Suppressor macrophage treated with lipopolysaccharide for 1 hour (primary cell): Measurements from ENCODE around the gene ADAT3.
"Not testable (repeated sequence)": the region's sequence is repeated elsewhere in the genome, so short reads cannot be mapped to it uniquely, and the experiment has no call there.

Source experiments
- DNase-seq, 3 donors: peaks; one replicate each; pipeline ENCODE4 v3.0.0-alpha.2; 2020 to 2022

Gene ADAT3

GRCh38 chr19:1867349-1867724, 37.9 kb upstream of the ADAT3 start:
- no peak for DNase-seq

- DNase-seq = no peak
These were observed 36.2 kb upstream of the ADAT3 start for GRCh38 chr19:1868971-1869370.

DNA sequence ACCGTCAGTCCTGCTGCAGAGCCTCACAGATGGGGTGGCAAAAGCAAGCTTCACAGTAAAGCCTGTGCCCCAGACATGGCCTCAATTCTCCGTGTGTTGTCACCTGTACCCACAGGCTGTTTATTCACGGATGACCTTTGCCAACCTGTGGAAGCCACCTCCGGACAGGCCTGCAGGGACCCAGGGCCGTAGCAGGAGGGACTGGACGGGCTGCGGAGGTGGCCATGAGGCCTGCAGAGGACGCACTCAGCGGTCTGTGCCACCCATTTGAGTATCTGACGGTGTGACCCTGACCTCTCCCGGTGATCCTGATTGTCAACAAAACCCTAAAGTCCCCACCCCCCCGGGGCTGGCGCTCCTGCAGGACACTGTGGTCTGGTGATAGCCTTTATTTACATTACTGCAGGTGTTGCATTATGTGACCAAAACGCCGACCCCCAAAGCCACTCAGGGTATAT, 34.0 kb upstream of the ADAT3 start:
- DNase-seq = no peak

DNA sequence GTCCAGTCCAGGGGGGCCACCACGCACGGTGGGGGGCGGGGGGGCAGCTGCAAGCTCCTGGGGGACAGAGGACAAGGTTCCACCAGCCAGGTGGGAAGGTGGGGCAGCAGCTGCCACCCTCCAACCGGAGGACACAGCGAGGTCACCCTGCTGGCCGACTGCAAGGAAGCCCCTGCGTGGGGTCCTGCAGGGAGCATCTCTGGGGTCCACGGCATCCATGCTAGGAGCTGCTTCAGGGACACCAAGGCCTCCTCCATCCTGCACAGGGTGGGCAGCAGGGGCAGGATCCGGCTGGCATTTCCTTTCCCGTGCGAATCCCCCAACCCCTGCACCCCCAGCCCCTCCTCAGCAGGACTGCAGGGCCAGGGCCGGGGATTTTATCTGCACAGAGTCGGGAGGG, 33.6 kb upstream of the ADAT3 start:
- DNase-seq = no peak

DNA sequence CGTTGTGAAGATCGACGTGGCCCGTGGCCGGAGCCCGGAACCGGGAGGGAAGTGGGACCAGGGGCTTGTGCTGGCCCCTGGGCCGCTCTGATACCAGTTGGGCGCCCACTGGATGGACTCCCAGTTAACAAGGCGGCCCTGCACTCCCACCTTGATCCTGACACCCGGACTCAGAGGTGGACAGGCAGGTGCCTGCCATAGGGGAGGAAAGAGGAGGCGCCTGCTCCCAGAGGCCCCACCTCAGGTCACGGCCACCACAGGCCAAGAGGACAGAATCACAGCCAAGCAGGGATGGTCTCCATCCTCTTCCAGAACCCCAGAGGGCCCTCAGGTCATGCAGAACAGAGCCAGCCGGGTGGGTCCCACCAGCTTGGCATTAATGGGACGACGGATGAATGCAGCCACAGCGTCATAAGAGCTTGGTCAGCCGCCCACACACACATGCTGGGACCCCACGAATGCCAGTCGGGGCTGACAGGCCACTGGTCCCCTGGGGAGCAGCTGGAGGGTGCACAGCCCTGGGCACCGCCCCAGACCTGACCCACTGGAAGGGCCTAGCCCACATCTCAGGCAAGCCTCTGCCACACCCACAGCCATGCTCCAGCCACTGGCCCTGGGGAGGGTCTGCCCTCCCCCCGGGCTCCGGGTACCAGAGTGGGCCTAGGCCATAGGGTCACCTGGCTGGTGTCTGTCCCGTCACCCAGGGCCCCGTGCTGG, 32.2 kb upstream of the ADAT3 start:
- no peak for DNase-seq

DNA sequence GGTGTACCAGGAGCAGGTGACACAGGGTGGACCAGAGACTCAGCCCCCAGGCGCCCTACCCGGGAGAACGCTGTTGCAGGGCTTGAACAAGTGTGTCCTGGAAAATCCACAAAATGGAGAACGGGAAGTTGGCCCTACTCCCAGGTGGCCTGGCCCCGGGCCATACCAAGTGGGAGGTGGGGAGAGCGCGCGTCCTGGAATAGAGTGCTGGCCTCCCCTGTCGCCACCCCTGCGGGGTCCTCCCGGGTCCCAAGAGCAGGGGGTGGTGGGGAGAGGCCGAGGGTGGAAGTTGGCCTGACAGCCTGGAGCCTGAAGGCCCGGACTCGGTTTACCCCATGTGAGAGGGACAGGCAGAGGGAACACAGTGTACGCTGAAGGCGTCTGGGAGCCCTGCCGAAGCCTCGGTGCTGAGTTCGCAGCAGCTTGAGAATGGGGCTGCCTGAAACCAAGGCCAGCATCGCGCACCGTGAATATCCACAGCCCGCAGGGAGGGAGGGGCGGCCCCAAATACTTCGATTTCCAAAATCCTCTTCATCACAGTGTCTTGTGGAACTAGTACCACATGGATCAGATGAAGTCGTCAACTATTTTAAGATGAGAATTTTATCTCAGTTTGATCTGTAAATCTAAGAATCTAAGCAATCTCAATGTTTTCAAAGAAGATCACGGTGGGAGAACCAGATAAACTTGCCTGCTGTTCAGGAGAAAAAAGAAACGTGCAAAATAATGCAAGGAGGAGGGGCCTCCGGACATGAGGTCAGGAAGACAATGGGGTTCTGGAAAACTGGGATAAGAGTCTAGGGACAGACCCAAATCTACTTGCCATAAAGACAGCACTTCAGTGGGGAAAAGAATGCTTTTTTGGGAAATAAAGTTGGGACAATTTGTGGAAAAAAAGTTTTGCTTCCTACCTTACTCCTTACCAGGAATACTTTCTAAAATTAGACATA, 31.4 kb upstream of the ADAT3 start:
- no peak for DNase-seq

- peak; percentile 41 to 60 (median 59) for DNase-seq
These were observed 30.5 kb upstream of the ADAT3 start for GRCh38 chr19:1874554-1875185.

- not testable (repeated sequence) for DNase-seq
These were observed 29.9 kb upstream of the ADAT3 start for GRCh38 chr19:1875265-1875645.

DNA sequence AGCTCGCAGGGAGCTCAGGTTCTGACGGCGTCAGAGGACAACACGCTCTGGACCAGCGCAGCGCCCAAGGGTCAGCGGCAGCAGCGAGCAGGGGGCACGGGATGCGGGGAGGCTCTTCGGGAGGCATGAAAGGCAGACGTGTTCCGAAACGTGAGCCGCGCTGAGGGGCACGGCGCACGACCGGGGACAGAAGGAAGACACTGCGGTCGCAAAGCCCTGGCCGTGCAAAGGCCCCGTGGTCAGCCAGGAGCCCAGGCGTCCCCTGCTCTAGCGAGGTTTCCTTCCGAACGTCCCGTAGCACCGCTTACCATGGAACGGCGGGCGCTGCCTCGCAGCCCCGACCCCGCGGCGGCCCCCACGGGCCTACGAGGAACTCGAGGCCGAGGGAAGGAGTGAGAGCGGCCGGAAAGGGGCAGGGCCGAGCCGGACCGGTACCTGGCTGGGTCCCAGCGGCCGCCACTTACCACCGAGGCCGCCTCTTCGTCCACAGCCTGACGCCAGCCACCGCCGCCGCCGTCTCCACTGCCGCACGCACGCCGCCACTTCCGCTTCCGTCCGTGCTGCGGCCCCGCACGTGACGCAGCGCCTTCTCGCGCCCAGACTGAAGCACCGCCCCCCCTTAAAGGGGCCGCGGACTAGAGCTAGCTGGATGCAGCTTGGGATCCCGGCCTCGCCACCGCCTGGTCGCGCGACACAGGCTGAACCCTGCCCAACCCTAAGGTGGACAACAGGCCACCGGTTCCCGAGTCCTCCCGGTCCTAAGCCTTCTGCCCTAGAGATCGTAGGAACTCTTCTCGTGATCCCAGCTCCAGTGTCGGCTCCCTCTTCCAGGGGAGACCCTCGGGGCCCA, 29.3 kb upstream of the ADAT3 start:
- peak; percentile 95 to 97 (median 96) for DNase-seq

GRCh38 chr19:1876496-1877279, 28.5 kb upstream of the ADAT3 start:
- DNase-seq = not testable (repeated sequence)

- DNase-seq = not testable (repeated sequence)
These were observed 27.9 kb upstream of the ADAT3 start for GRCh38 chr19:1877280-1877660.

DNA sequence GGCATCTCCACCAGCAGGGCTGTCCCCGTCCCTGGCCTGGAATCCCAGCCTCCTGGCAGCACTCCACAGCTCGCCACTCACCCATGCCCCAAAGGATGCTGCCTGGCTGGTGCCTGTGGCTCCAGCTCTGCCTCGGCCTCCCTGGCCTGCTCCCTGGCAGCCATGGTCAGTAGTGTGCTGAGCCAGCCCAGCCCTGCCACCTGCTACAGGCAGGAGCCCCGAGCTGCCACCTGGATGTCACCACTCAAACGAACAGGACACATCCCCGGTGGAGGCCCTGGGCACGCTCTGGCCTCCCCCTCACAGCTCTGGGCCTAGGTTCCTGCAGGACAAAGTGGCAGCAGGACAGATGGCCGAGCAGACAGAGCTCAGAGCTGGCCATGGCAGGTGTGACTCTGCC, 26.6 kb upstream of the ADAT3 start:
- not testable (repeated sequence) for DNase-seq

DNA sequence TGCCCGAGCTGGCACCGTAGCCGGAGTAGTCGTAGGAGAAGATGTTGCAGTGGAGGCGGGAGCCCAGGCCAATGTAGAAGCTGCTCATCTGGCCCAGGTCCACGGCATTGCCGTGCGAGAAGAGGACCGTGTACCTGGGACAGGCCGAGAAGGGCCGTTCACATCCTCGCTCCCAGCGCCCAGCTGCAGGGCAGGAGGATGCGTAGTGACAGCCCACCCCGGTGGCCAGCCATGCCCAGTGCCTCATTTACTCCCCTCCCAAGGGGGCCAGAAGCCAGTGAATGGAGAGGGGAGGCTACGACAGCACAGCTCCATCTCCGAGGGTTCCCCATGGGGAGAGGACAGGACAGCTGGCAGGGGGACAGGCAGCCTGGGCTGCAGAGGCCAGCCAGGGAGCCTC, 25.2 kb upstream of the ADAT3 start:
- DNase-seq = not testable (repeated sequence)

DNA sequence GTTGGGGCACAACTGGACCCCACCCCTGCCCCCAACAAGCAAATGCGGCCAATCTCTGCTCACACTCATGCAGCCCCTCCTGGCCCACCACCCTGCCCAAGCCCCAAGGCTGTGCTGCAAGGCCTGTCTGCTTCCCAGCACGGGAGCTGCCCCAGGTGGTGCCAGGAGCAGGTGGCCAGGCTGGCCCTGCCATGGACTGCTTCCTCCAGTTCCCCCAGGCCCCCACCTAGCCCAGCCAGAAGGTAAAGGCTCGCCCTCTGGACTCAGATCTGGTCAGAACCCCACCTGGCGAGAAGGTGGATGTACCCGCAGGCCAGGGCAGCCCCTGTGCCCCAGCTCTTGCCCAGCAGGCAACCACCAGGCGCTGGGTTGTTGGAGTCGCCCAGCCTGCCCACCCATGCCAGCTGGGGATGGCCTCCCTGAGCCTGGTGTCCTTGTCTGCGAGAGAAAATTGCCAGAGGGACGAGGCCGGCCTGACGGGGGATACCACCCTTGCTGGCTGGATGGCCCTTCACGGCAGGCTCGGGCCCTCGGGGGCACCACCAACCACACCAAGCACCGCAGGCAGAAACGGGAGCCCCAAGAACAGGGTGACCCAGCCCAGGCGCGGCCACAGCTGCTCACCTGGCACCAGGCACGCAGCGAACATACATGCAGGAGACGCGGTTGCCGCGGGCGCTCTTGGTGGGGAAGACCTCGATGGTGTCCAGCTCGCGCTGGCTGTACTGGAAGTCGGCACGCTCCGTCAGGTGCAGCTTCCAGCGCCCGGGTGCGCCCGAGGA, 24.4 kb upstream of the ADAT3 start:
- DNase-seq = no peak

GRCh38 chr19:1881393-1882088, 23.7 kb upstream of the ADAT3 start:
- not testable (repeated sequence) for DNase-seq

DNA sequence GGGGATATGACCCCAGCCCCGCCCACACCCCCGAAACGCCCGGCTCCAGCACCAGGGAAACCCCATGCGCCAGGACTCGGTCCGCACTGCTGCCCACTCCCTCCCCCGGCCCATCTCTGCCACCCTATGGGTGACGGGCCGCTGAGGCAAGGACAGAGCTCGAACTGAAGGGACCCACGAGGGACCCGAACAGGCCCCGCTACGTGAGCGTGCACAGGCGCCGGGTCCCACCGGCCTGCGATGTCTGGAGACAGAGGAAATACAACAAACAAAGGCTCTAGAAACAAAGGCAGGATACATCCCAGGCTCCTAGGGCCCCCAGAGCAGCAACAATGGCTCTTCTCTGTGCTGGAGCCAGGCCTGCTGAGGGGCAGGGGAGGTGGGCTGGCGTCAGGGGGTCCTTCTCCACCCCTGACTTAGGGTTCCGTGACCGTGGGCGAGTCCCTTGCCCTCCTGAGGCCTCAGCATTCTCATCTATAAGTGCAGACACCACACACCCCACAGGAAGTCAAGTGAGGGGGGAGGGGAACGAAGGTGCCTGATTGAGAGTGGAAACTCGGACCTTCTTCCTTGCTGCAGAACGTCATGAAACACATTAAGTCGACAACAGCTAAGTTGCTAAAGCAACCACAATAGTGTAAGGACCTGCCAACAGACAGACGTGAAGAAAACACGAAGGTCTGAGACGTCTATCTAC, 23.0 kb upstream of the ADAT3 start:
- DNase-seq = no peak

DNA sequence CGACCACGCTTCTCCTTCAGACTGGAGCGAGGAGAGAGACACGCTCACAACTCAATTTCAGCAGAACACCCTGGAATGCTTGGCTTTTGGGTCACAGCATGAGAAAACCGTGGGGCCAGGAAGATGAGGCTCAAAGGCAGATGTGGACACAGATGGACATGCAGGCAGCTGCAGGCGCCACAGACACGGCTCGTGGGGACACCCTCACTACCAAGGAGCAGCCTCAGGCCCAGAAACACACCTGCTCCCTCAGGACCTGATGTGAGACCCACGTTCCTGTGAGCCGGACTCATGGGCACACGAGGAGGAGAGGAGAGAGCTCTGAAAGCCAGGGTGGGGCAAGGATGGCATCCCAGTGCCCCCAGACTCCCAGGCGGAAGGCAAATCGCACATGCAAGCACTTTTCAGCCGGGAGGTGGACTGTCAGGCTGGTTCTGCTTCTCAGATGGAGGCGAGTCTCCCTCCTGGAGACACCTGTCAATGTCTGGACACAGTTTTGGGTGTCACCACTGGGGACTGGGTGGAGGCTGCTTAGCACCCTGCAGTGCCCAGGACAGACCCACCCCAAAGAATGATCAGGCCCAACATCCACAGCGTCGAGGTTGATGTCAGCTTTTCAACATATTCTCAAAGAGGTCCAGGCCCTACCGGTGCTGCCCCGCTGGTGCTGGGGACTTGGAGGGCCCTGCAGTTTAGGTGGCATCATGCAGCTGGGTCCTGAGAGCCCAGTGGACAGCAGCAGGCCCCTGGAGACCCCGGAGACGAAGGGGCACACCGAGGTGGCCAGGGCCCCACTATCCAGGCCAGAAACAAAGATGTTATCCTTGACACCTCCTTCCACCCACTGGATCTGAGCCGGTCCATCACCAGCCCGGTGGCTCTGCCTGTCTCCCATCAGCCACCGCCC, 22.2 kb upstream of the ADAT3 start:
- no peak for DNase-seq

DNA sequence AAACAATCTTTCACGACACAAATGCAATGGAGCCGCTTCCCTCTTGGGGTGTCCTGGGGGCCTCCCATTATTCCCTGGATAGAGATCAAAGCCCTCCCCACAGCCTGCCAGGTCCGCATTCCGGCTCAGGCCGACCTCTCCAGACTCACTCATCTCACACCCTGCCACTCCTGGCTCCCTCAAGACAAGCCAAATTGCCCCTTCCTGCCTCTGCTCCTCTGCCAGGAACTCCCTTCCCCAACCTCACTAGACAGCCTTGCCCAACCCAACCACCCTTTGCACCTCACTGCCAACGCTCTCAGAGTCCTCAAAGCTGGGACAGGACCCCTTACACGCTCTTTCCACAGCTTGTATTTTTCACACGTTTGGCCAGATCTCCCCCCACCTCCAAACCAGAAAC, 21.4 kb upstream of the ADAT3 start:
- DNase-seq = no peak
